Peyer's patch (tissue), 4 donors: ENCODE measurements around the gene AUTS2. TPM values are rescaled to one million over a fixed set of nuclear protein-coding genes. Genes with fewer than 3 reads are reported as not detected.

Experiments
- DNase-seq, 3 donors: peaks; one replicate each; pipeline ENCODE4 v3.0.0-alpha.2; 2017 to 2019
- H3K27ac ChIP-seq, 4 donors: fragments of 200-600 bp; sonication (generic); one replicate each; pipeline ENCODE4 v1.5.1; 2016 to 2019
- H3K27me3 ChIP-seq, 2 donors: fragments of 200-600 bp; sonication (generic); one replicate each; pipeline ENCODE4 v1.5.1; 2019
- H3K36me3 ChIP-seq, 3 donors: fragments of 200-600 bp; sonication (generic); one replicate each; pipeline ENCODE4 v1.5.1; 2016 to 2019
- H3K4me1 ChIP-seq, 4 donors: fragments of 200-600 bp; sonication (generic); one replicate each; pipeline ENCODE4 v1.5.1; 2016 to 2019
- H3K4me3 ChIP-seq, 4 donors: fragments of 200-600 bp; sonication (generic); 1 replicate in 3 of 4; 2 replicates in 1 of 4; pipeline ENCODE4 v1.5.1; 2016 to 2019; ENCODE audit warnings: mild to moderate bottlenecking in 1 of 4
- H3K9me3 ChIP-seq, 4 donors: fragments of 200-600 bp; sonication (generic); one replicate each; pipeline ENCODE4 v1.5.1; 2016 to 2019; ENCODE audit warnings: mild to moderate bottlenecking in 1 of 4
- POLR2A ChIP-seq, 2 donors: fragments of 450-650 bp; IDR thresholded peaks; one replicate each; pipeline ENCODE4 v1.5.1; 2017; ENCODE audit warnings: antibody characterized with exemption in 2 of 2, mild to moderate bottlenecking in 2 of 2, moderate library complexity in 2 of 2
- total RNA-seq, 4 donors: library from RNA; depleted of rRNA; stranded (reverse); fragments of >200 nt; gene quantifications; one replicate each; pipeline ENCODE4 v1.1.0, GENCODE V29; 2016
- TF ChIP-seq, protein P1 (sequence below), 6 experiments: fragments of 450-650 bp in 4 of 6; fragments of 200-600 bp in 2 of 6; sonication (generic) in 1 of 6; IDR thresholded peaks; one replicate each; pipeline ENCODE4 v1.5.1; 2017 to 2019; ENCODE audit warnings: antibody characterized with exemption in 6 of 6, mild to moderate bottlenecking in 3 of 6, moderate library complexity in 1 of 6

Gene AUTS2
- total RNA-seq, 4 donors from 2014 or later, result 55.9 to 90.0 (median 72.6) TPM

DNA sequence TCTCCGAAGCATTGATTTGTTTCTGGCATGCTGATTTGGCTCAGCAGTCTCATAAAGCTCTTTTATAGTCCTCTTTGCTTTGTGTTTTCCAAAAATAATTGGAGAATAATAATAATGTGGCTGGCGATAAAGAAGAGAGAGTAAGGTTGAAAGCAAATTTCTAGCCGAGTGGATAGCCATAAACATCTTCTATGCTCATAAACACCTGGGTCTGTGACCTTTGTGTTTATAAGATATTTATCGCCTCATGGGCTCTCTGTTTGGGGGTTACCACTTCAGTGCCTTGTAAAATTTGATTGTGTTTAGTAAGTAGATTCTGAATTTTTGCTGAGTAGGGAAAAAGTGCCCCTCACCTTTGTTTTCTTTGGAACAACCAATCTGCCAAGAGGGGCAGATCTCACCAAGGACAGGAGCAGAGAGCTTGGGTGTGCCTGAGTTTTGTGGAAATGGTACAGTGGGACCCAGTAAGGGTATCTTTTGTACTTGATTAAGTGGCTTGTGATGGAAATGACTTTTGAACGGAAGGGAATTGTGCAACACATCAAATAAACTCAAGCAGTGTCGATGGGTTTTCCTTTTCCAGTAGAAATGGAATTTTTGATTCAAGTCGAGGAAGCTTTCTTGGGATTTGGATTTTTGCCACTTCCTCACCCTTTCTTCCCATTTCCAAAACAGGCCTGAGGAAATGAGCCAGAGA is 220.5 kb downstream of the AUTS2 start:
- no peaks in the 10 kb centered on the region for H3K4me1 ChIP-seq

DNA sequence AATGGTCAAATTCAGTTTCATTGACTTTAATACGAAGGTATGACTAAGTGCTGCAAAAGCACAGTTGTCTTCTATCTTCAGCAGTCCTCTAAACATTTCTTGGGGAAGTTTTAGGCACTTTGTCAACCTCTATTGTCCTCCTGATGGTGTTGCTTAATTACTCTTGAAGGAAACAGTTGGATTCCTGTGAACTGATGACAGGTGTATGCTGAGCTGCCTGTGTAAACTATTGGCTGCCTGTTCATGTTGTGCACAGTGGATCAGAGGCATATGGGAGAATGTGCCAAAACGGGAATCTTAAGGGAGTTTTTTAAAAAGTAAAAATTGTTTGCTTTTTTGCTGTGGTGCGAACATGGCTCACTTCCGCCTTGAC is 221.0 kb downstream of the AUTS2 start:
- TF ChIP-seq POLR2A (IDR thresholded peaks at IDR 0.05), result no peak
- TF ChIP-seq, protein P1, sequence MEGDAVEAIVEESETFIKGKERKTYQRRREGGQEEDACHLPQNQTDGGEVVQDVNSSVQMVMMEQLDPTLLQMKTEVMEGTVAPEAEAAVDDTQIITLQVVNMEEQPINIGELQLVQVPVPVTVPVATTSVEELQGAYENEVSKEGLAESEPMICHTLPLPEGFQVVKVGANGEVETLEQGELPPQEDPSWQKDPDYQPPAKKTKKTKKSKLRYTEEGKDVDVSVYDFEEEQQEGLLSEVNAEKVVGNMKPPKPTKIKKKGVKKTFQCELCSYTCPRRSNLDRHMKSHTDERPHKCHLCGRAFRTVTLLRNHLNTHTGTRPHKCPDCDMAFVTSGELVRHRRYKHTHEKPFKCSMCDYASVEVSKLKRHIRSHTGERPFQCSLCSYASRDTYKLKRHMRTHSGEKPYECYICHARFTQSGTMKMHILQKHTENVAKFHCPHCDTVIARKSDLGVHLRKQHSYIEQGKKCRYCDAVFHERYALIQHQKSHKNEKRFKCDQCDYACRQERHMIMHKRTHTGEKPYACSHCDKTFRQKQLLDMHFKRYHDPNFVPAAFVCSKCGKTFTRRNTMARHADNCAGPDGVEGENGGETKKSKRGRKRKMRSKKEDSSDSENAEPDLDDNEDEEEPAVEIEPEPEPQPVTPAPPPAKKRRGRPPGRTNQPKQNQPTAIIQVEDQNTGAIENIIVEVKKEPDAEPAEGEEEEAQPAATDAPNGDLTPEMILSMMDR (IDR thresholded peaks at IDR 0.05), result no peak
- Histone ChIP-seq H3K27me3 (no peaks in the 10 kb centered on the region), H3K4me1 (no peaks in the 10 kb centered on the region), H3K4me3 (no peak overlapping the region), H3K36me3 (no peaks in the 10 kb centered on the region), H3K9me3 (no peaks in the 10 kb centered on the region), H3K27ac (no peak overlapping the region)
- no peak for DNase-seq

More for the DNA sequence above, 220.5 kb downstream of the AUTS2 start:
- Histone ChIP-seq H3K9me3 (no peaks in the 10 kb centered on the region), H3K27me3 (no peaks in the 10 kb centered on the region), H3K4me3 (no peak overlapping the region), H3K27ac (no peak overlapping the region), H3K36me3 (no peaks in the 10 kb centered on the region)
- TF ChIP-seq POLR2A (IDR thresholded peaks at IDR 0.05), result no peak
- TF ChIP-seq, protein P1 (IDR thresholded peaks at IDR 0.05), result no peak
- DNase-seq, result no peak

DNA sequence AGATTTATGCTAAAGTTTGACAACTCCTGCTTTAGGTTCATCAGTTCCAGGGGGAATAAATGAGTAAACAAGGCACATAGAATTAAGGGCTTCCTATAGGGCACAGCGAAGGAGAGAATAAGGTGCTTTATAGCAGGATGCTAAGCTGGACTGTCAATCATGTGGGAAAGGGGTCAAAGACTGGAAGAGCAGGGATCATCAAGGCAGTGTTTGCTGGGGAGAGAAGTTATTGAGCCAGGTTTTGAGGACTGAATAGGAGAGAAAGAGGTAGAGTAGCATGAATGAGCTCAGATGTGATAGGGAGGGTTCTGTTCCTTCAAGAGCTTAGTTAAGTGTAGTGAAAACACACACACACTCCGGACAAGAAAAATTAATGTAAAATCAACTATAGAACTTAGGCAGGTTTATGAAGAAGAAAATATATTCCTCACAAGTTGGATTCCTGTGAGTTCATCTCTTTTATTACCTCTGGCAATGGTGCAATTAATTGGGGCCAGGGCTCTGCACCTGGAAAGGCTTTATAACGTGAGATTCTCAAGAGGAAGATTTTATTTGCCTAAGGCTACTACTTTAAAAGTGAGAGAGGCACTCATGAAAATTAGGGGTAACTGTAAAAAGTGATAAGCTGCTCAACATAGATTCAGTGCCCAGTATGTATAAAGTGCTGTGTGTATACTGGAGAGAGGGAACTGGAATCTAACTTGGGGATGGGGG is 222.4 kb downstream of the AUTS2 start:
- Histone ChIP-seq H3K9me3 (no peaks in the 10 kb centered on the region), H3K36me3 (no peaks in the 10 kb centered on the region), H3K27me3 (no peaks in the 10 kb centered on the region), H3K27ac (no peak overlapping the region), H3K4me1 (peaks cover 0 to 6% (median 0%) of the 10 kb centered on the region in 4 donors), H3K4me3 (no peak overlapping the region)
- TF ChIP-seq, protein P1 (IDR thresholded peaks at IDR 0.05), result no peak
- no peak for TF ChIP-seq POLR2A (IDR thresholded peaks at IDR 0.05)
- no peak for DNase-seq

DNA sequence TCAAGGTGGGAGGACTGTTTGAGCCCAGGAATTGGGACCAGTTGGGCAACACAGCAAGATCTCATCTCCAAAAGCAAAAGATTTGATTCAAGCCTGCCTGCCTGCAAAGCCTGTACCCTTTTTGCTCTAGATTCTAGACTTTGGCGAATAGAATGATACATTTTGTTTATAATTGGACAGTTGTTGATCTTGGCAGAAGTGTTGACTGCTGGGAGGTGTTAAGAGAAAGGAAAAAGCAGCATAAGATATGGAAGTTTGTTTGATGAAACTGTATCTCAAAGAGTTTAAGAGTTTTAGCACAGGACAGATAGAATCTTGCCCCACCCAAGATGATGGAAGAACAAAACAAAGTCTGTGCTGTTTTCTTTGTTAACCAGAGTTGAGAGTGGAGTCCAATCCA is 224.1 kb downstream of the AUTS2 start:
- H3K36me3 ChIP-seq, result no peaks in the 10 kb centered on the region
- H3K9me3 ChIP-seq, result no peaks in the 10 kb centered on the region
- H3K4me3 ChIP-seq, result no peak overlapping the region
- no peak overlapping the region for H3K27ac ChIP-seq
- no peaks in the 10 kb centered on the region for H3K27me3 ChIP-seq
- peaks cover 0 to 6% (median 0%) of the 10 kb centered on the region in 4 donors for H3K4me1 ChIP-seq
- no peak for DNase-seq
- no peak for TF ChIP-seq POLR2A (IDR thresholded peaks at IDR 0.05)
- TF ChIP-seq, protein P1 (IDR thresholded peaks at IDR 0.05), result no peak

DNA sequence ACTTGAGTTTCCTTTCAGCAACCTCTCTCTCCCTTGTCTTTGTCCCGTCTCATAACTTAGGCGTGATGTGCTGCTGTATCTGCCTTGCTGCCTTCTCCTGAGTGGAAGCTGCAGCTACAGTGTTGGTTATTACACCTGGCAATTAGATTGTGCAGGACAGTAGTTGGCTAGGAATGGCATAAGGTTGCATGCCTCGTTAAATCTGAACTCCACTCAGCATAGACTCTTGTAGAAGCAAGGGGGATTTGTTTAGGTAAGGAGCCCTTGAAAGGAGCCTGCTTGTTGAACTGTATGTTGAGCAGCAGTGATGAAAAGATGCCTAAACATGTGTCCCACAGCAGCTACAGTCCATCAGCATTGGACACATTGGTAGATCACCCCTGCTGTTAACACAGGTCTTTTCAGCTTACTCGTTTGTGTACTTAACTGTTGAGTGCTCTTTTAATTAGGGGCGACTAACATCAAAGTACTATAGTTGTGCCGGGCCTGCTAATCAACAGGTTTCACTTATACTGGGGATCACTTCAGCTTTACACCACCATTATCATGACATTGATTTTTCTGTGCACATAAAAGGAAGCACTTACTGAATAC is 225.0 kb downstream of the AUTS2 start:
- Histone ChIP-seq H3K36me3 (no peaks in the 10 kb centered on the region), H3K9me3 (no peaks in the 10 kb centered on the region), H3K4me1 (peaks cover 0 to 6% (median 0%) of the 10 kb centered on the region in 4 donors), H3K27me3 (no peaks in the 10 kb centered on the region), H3K4me3 (no peak overlapping the region), H3K27ac (no peak overlapping the region)
- TF ChIP-seq, protein P1 (IDR thresholded peaks at IDR 0.05), result no peak
- no peak for TF ChIP-seq POLR2A (IDR thresholded peaks at IDR 0.05)
- DNase-seq, result no peak
